HL-60 (cell line): ENCODE results near the gene TSPAN10.

ENCODE experiments used
- CTCF ChIP-seq: IDR thresholded peaks from one replicate; pipeline ENCODE4 v1.5.1; 2011; ENCODE audit warnings: low read length, control low read depth, inconsistent platforms; ENCODE audit not compliant: insufficient read depth
- GABPA ChIP-seq: IDR thresholded peaks from 2 replicates; pipeline ENCODE4 v1.6.1; 2012; ENCODE audit warnings: low read depth
- POLR2AphosphoS5 ChIP-seq: IDR thresholded peaks from 2 replicates; pipeline ENCODE4 v1.6.1; 2012; ENCODE audit warnings: low read depth
- SPI1 ChIP-seq: IDR thresholded peaks from 2 replicates; pipeline ENCODE4 v1.6.1; 2012; ENCODE audit warnings: low read depth, mild to moderate bottlenecking, borderline replicate concordance
- TF ChIP-seq, protein P1 (sequence below): IDR thresholded peaks from 2 replicates; pipeline ENCODE4 v1.6.1; 2012; ENCODE audit warnings: low read depth; ENCODE audit not compliant: insufficient replicate concordance

DNA sequence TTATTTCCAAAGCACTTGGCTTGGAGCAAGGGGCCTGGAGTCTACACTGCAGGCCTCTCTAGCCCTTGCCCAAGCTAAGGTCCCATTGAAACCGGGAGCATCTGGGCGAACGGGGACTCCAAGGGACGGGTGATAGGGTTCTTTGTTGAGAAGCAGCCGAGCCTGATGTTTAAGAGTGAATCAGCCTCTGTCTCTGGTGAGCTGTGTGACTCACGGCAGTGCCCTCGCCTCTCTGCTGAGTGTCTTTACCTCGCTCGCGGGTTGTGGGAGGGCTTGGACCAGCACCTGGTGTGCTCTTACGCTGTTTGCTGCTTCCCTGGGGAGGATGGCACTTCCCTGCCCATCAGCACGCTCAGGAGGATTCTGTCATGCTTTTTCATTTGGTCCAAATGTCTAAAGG is 48.1 kb downstream of the TSPAN10 start:
- TF ChIP-seq CTCF (no peak), POLR2AphosphoS5 (no peak), SPI1 (no peak), GABPA (no peak)
- TF ChIP-seq, protein P1, sequence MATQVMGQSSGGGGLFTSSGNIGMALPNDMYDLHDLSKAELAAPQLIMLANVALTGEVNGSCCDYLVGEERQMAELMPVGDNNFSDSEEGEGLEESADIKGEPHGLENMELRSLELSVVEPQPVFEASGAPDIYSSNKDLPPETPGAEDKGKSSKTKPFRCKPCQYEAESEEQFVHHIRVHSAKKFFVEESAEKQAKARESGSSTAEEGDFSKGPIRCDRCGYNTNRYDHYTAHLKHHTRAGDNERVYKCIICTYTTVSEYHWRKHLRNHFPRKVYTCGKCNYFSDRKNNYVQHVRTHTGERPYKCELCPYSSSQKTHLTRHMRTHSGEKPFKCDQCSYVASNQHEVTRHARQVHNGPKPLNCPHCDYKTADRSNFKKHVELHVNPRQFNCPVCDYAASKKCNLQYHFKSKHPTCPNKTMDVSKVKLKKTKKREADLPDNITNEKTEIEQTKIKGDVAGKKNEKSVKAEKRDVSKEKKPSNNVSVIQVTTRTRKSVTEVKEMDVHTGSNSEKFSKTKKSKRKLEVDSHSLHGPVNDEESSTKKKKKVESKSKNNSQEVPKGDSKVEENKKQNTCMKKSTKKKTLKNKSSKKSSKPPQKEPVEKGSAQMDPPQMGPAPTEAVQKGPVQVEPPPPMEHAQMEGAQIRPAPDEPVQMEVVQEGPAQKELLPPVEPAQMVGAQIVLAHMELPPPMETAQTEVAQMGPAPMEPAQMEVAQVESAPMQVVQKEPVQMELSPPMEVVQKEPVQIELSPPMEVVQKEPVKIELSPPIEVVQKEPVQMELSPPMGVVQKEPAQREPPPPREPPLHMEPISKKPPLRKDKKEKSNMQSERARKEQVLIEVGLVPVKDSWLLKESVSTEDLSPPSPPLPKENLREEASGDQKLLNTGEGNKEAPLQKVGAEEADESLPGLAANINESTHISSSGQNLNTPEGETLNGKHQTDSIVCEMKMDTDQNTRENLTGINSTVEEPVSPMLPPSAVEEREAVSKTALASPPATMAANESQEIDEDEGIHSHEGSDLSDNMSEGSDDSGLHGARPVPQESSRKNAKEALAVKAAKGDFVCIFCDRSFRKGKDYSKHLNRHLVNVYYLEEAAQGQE = no peak
